K562 (cell line): Measurements from ENCODE around the gene NAT14. TPM values are rescaled to one million over a fixed set of nuclear protein-coding genes. Genes with fewer than 3 reads are reported as not detected.

ENCODE experiments used
- ARID1B ChIP-seq: fragments of 450-650 bp; IDR thresholded peaks from 2 replicates; pipeline ENCODE4 v1.6.1; 2016; ENCODE audit warnings: antibody characterized with exemption, mild to moderate bottlenecking, inconsistent platforms
- CAMTA2 ChIP-seq: fragments of 250-450 bp; sonication (Bioruptor Pico); conservative IDR thresholded peaks from 2 replicates; pipeline ENCODE4 v1.5.1; 2022
- ESRRA ChIP-seq: fragments of 450-650 bp; IDR thresholded peaks from 2 replicates; pipeline ENCODE4 v1.6.1; 2014; ENCODE audit warnings: low read depth, mild to moderate bottlenecking, moderate library complexity, borderline replicate concordance
- ETV1 ChIP-seq: fragments of 450-650 bp; conservative IDR thresholded peaks from 2 replicates; pipeline ENCODE4 v1.6.1; 2016; ENCODE audit warnings: missing genetic modification characterization, control low read depth, low read depth, missing compliant biosample characterization
- ETV6 ChIP-seq, 3 experiments: fragments of 150-350 bp in 1 of 3; sonication (generic) in 1 of 3; formaldehyde crosslinking in 1 of 3; IDR thresholded peaks; 2 replicates each; pipeline versions ENCODE4 v1.6.1 to v1.8.0; 2014 to 2022; ENCODE audit warnings: borderline replicate concordance in 2 of 3, low read depth in 2 of 3, antibody characterized with exemption in 1 of 3, low read length in 1 of 3, mild to moderate bottlenecking in 1 of 3, missing genetic modification reagents in 1 of 3
- HNRNPH1 ChIP-seq: fragments of 200-400 bp; formaldehyde crosslinking; optimal IDR thresholded peaks from 2 replicates; pipeline ENCODE3; 2017; ENCODE audit warnings: low read depth, mild to moderate bottlenecking, low read length, moderate library complexity
- JUN ChIP-seq, 2 experiments: sonication (generic) in 1 of 2; formaldehyde crosslinking in 1 of 2; IDR thresholded peaks; 2 replicates each; pipeline versions ENCODE4 v1.6.1 to v1.8.0; 2012 to 2022; ENCODE audit warnings: borderline replicate concordance in 2 of 2, mild to moderate bottlenecking in 2 of 2, improper control_type of control experiment in 1 of 2, low read depth in 1 of 2, low read length in 1 of 2, missing genetic modification reagents in 1 of 2
- JUND ChIP-seq, 2 experiments: IDR thresholded peaks; 2 replicates in 1 of 2; 3 replicates in 1 of 2; pipeline ENCODE4 v1.6.1; 2011; ENCODE audit warnings: borderline replicate concordance in 2 of 2, low read depth in 2 of 2, low read length in 2 of 2, improper control_type of control experiment in 1 of 2, missing biosample characterization in 1 of 2, missing genetic modification characterization in 1 of 2, missing genetic modification reagents in 1 of 2
- NEUROD1 ChIP-seq: fragments of 150-350 bp; IDR thresholded peaks from 2 replicates; pipeline ENCODE4 v1.6.1; 2014; ENCODE audit warnings: borderline replicate concordance, low read length, low read depth; ENCODE audit not compliant: partially characterized antibody
- NUFIP1 ChIP-seq: fragments of 450-650 bp; IDR thresholded peaks from 2 replicates; pipeline ENCODE4 v1.6.1; 2018; ENCODE audit not compliant: partially characterized antibody
- POLR2H ChIP-seq: IDR thresholded peaks from 2 replicates; pipeline ENCODE4 v1.6.1; 2016; ENCODE audit warnings: missing genetic modification characterization, low read depth, mild to moderate bottlenecking, control low read depth, missing compliant biosample characterization, moderate library complexity
- RBBP5 ChIP-seq: fragments of 200-600 bp; sonication (generic); IDR thresholded peaks from 2 replicates; pipeline ENCODE4 v1.6.1; 2012; ENCODE audit warnings: borderline replicate concordance, mild to moderate bottlenecking, low read length, control low read depth, inconsistent platforms; ENCODE audit not compliant: insufficient read depth, poor library complexity, severe bottlenecking
- RNF2 ChIP-seq: sonication (generic); IDR thresholded peaks from 2 replicates; pipeline ENCODE4 v1.6.1; 2016
- SMAD4 ChIP-seq: fragments of 250-450 bp; sonication (Bioruptor Pico); conservative IDR thresholded peaks from 2 replicates; pipeline ENCODE4 v1.8.0; 2021; ENCODE audit warnings: inconsistent platforms, mild to moderate bottlenecking, moderate library complexity
- ZNF175 ChIP-seq: fragments of 200-800 bp; sonication (Bioruptor generic); IDR thresholded peaks from 2 replicates; pipeline ENCODE4 v1.6.1; 2016; ENCODE audit warnings: low read depth, mild to moderate bottlenecking, missing genetic modification characterization, missing compliant biosample characterization
- ZNF280A ChIP-seq: fragments of 450-650 bp; IDR thresholded peaks from 2 replicates; pipeline ENCODE4 v1.6.1; 2018; ENCODE audit warnings: mild to moderate bottlenecking, low read depth; ENCODE audit not compliant: partially characterized antibody
- ZNF445 ChIP-seq: fragments of 250-450 bp; sonication (Bioruptor Pico); IDR thresholded peaks from 2 replicates; pipeline ENCODE4 v1.4.0; 2020; ENCODE audit warnings: low read depth, mild to moderate bottlenecking, moderate library complexity
- polyA plus RNA-seq, 8 experiments: library from polyadenylated mRNA; depleted of rRNA in 4 of 8; stranded (reverse) in 5 of 8; unstranded in 3 of 8; fragments of >200 nt; fragmentation: Nextera tagmentation in 2 of 8; fragmentation: Illumina TruSeq in 1 of 8; extraction: Ambion mirVana in 2 of 8; extraction: Trizol in 1 of 8; gene quantifications; 2 replicates each; pipeline versions ENCODE4 v1.2.1 to v1.2.3, GENCODE V29; 2011 to 2014; ENCODE audit warnings: inconsistent platforms in 1 of 8, missing spikeins in 1 of 8
- total RNA-seq, 7 experiments: library from RNA; depleted of rRNA in 6 of 7; stranded (reverse); fragments of >200 nt in 6 of 7; fragmentation: Illumina TruSeq in 2 of 7; extraction: Trizol in 2 of 7; gene quantifications; 2 replicates each; pipeline versions ENCODE4 v1.2.1 to v1.2.3, GENCODE V29; 2011 to 2021; ENCODE audit warnings: low replicate concordance in 1 of 7
- TF ChIP-seq, protein P1 (sequence below): fragments of 250-450 bp; sonication (Bioruptor Pico); IDR thresholded peaks from 2 replicates; pipeline ENCODE4 v1.4.0; 2020
- TF ChIP-seq, protein P2 (sequence below): sonication (generic); formaldehyde crosslinking; IDR thresholded peaks from 2 replicates; pipeline ENCODE4 v1.8.0; 2022; ENCODE audit warnings: mild to moderate bottlenecking, missing genetic modification reagents, borderline replicate concordance

Gene NAT14
- total and polyA plus RNA-seq, 9 of the 15 experiments (the other 6 are each of a cell fraction or from before 2014, with no cell fraction given), result 2.4 to 77.0 (median 26.7) TPM

GRCh38 chr19:55503502-55504251 is 18.7 kb downstream of the NAT14 start (continued):
- TF ChIP-seq ESRRA, result peak; percentile 69
- no peak for TF ChIP-seq CAMTA2 (CRISPR knock-in tag)
- TF ChIP-seq RNF2, result peak; percentile 87; the same call in 1 of the 2 replicates
- TF ChIP-seq, protein P1, sequence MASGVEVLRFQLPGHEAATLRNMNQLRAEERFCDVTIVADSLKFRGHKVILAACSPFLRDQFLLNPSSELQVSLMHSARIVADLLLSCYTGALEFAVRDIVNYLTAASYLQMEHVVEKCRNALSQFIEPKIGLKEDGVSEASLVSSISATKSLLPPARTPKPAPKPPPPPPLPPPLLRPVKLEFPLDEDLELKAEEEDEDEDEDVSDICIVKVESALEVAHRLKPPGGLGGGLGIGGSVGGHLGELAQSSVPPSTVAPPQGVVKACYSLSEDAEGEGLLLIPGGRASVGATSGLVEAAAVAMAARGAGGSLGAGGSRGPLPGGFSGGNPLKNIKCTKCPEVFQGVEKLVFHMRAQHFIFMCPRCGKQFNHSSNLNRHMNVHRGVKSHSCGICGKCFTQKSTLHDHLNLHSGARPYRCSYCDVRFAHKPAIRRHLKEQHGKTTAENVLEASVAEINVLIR (CRISPR knock-in tag), result peak; percentile 96
- peak; percentile 34 for TF ChIP-seq JUND (IDR thresholded peaks at IDR 0.05; ENCODE audit: borderline replicate concordance, low read depth, low read length)
- TF ChIP-seq JUND (tag; IDR thresholded peaks at IDR 0.05; ENCODE audit: borderline replicate concordance, low read depth, low read length), result peak; percentile 32; the same call in 1 of the 3 replicates
- TF ChIP-seq NEUROD1, result no peak
- peak; percentile 68 for TF ChIP-seq ZNF175 (CRISPR knock-in tag)
- TF ChIP-seq ARID1B, result no peak; the same call in 1 of the 2 replicates
- TF ChIP-seq ZNF445, result no peak
- TF ChIP-seq RBBP5, result no peak
- TF ChIP-seq ETV1 (tag), result peak; percentile 85
- TF ChIP-seq, protein P2, sequence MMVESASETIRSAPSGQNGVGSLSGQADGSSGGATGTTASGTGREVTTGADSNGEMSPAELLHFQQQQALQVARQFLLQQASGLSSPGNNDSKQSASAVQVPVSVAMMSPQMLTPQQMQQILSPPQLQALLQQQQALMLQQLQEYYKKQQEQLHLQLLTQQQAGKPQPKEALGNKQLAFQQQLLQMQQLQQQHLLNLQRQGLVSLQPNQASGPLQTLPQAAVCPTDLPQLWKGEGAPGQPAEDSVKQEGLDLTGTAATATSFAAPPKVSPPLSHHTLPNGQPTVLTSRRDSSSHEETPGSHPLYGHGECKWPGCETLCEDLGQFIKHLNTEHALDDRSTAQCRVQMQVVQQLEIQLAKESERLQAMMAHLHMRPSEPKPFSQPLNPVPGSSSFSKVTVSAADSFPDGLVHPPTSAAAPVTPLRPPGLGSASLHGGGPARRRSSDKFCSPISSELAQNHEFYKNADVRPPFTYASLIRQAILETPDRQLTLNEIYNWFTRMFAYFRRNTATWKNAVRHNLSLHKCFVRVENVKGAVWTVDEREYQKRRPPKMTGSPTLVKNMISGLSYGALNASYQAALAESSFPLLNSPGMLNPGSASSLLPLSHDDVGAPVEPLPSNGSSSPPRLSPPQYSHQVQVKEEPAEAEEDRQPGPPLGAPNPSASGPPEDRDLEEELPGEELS, result peak; percentile 100
- TF ChIP-seq NUFIP1, result no peak
- TF ChIP-seq SMAD4 (CRISPR knock-in tag), result peak; percentile 35; the same call in 1 of the 2 replicates
- TF ChIP-seq ZNF280A, result no peak
- no peak for TF ChIP-seq POLR2H (tag)
- TF ChIP-seq JUN (IDR thresholded peaks at IDR 0.05; ENCODE audit: borderline replicate concordance, low read depth, low read length), result 0 out of 2 replicates have a peak, but pooled peaks have one; percentile 32
- TF ChIP-seq JUN (CRISPR knock-in tag; IDR thresholded peaks at IDR 0.05; ENCODE audit: borderline replicate concordance), result peak; percentile 100
- TF ChIP-seq ETV6 (IDR thresholded peaks at IDR 0.05; ENCODE audit: borderline replicate concordance in 1 of 2, low read depth in 2 of 2, low read length in 1 of 2), result no peak
- peak; percentile 100 for TF ChIP-seq ETV6 (CRISPR knock-in tag; IDR thresholded peaks at IDR 0.05; ENCODE audit: borderline replicate concordance)
- TF ChIP-seq HNRNPH1, result no peak
